ENCODE results near the gene APCDD1L. TPM values are rescaled to one million over a fixed set of nuclear protein-coding genes. Genes with fewer than 3 reads are reported as not detected.

The APCDD1L gene
- total and polyA plus RNA-seq, 2 of the 8 experiments (the other 6 are each of a cell fraction or from before 2014, with no cell fraction given): 0.83 to 3.1 TPM

DNA sequence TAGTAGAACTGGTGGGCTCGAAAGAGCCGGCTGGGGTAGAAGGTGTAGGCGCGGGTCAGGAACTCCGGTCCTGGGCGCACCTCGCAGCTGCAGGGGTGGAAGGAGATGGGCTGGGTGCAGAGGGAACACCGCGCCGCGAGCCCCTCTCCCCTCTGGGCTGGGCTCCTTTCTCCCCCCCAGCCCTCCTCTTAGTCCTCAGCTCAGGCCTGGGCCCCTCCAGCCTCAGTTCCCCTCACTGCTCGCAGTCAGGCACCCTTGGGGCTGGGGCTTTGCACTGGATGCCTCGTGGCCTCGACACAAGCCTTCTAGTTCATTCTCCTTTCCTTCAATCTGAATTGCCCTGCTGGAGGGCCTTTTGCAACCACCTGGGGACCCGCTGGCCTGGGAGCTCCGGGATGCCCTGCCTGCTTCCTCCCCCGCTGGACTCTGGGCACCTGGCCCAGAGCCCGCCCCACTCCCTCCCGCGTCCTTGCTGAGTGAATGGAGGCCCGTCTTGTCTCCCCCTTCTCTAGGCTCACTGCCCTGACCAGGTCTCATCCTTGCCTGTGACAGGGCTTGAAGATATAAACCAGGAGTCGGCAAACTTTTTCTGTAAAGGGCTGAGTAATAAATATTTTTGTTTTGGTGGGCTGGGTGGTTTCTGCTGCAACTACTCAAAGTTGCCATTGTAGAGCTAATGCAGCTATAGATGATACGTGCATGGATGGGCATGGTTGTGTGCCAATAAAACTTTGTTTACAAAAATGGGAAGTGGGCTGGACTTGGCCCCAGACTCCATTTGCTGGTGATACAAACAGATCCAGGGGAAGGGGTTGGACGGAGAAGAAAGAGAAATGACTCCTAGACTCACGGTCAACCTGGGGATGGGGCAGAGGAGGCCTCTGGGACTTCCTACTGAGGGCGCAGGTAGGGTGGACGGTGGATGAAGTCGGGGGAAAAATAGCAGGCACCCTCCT is 47.3 kb downstream of the APCDD1L start (continued):
- TF ChIP-seq, protein P1, sequence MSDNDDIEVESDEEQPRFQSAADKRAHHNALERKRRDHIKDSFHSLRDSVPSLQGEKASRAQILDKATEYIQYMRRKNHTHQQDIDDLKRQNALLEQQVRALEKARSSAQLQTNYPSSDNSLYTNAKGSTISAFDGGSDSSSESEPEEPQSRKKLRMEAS (IDR thresholded peaks at IDR 0.05): no peak
